Subcutaneous adipose tissue (tissue), 4 donors: ENCODE results near the gene AARS2. TPM values are rescaled to one million over a fixed set of nuclear protein-coding genes. Genes with fewer than 3 reads are reported as not detected.

Source experiments
- total RNA-seq, 4 donors: library from RNA; depleted of rRNA; stranded (reverse); fragments of >200 nt; gene quantifications; one replicate each; pipeline ENCODE4 v1.1.0, GENCODE V29; 2016
- TF ChIP-seq, protein P1 (sequence below): fragments of 450-650 bp; IDR thresholded peaks from one replicate; pipeline ENCODE4 v1.5.1; 2016; ENCODE audit warnings: low read depth, mild to moderate bottlenecking, control low read depth, antibody characterized with exemption, moderate library complexity

The AARS2 gene
- total RNA-seq, 4 donors from 2014 or later: 3.8 to 12.1 (median 6.6) TPM

DNA sequence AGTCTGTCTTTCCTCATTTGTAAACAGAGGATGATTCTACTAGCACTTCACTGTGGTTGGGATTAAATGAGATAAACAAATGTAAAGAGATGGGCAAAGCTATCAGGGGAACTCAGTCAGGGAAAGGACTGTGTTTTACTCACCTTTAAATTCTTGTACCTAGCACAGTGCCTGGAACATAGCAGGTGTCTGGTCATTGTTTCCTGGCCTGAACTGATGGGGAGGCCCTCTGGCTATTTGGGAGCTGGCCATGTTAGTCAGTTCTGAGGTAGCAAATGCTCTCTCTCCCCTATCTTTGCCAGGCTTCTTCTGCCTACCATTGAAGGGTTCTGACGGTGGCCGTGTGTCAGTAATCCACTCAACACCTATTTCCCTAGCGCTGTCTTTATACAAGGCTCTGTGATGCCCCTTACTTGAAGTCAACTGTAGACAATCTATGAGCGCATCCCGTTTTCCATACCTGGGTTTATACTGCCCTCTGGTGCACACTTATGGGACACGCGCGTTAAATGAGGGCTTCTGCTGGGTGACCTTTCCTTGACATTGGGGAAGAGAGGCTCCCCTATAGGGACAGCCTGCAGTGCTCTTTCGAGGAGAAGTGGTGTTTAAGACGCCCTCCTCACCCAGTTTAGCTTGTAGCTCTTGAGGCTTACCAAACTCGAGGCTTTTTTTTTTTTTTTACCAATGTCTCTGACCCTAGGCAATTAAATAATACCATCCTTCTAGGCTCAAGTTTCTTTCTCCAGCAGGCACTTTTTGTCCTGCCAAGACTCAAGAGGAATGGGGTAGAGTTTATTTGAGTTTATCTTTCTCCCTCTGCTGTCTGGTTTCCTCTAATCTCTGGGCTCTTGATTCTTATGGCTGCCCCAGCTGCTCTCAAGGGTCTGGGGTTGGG, 25.3 kb upstream of the AARS2 start:
- TF ChIP-seq, protein P1, sequence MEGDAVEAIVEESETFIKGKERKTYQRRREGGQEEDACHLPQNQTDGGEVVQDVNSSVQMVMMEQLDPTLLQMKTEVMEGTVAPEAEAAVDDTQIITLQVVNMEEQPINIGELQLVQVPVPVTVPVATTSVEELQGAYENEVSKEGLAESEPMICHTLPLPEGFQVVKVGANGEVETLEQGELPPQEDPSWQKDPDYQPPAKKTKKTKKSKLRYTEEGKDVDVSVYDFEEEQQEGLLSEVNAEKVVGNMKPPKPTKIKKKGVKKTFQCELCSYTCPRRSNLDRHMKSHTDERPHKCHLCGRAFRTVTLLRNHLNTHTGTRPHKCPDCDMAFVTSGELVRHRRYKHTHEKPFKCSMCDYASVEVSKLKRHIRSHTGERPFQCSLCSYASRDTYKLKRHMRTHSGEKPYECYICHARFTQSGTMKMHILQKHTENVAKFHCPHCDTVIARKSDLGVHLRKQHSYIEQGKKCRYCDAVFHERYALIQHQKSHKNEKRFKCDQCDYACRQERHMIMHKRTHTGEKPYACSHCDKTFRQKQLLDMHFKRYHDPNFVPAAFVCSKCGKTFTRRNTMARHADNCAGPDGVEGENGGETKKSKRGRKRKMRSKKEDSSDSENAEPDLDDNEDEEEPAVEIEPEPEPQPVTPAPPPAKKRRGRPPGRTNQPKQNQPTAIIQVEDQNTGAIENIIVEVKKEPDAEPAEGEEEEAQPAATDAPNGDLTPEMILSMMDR: no peak

- TF ChIP-seq, protein P1: no peak
Measured at GRCh38 chr6:44335631-44336030, 22.5 kb upstream of the AARS2 start.

DNA sequence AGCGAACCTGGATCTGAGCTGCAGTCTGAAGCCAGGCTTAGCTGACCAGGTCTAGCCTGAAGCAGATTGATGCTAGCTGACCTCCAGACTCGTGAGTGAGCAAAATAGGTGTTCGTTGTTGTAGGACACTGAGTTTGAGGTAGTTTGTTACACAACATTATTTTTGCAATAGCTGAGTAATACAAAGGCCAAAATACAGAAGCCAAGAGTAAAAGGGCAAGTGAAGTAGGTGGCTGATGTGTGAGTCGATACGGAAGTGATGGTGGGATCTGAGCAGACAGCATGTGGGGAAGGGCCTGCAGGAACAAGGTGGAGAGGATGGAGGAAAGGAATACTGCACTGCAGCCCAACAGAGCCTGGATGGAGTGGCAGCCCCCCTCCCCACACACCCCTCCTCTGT, 20.8 kb upstream of the AARS2 start:
- TF ChIP-seq, protein P1: no peak

DNA sequence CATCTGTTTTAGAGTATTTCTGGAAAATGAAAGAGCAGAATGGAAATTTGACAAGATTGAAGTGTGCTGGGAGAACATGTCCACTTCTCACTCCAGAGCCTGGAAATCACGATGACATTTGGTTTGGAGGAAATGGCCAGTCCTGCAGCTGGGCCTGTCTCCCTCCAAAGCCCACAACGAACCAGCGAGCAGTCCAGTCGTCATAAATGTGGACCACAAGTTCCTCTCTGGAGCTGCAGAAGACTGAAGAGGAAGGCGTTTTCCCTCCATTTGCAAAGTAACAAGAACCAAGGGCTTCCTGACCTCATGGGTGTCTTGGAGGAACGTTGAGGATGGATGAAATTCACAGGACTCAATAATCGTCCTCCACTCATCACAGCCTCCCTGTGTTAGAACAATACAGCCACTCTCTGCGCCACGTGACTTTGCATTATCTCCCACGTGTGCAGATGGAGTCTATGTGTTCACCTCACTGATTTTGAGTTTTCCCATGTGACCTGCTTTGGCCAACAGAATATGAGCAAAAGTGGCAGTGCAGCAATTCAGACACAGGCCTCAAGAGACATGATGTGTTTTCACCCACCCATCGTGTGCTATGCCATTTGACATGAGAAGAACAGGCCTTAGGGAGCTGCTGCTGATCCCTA, 20.2 kb upstream of the AARS2 start:
- TF ChIP-seq, protein P1: no peak

- TF ChIP-seq, protein P1: no peak
Measured at GRCh38 chr6:44332585-44332984, 19.4 kb upstream of the AARS2 start.

DNA sequence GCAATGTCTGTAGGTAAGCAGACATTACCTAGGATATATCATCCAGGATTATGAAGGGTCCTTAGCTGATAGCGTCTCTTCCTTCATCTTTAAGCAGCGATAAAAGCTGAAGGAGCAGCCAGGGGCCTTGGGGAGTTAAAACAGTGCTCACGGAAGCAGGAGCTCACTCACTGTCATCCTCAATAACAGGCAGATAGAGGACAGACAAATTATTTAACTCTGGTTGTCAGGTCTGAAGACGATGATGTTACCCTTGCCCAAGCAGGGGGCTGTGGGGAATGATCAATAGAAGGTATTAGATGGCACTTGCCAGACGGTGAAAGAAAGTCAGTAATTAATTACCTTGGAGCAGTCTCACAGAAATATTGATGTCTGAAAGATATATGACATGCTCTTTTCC, 16.7 kb upstream of the AARS2 start:
- TF ChIP-seq, protein P1: no peak

DNA sequence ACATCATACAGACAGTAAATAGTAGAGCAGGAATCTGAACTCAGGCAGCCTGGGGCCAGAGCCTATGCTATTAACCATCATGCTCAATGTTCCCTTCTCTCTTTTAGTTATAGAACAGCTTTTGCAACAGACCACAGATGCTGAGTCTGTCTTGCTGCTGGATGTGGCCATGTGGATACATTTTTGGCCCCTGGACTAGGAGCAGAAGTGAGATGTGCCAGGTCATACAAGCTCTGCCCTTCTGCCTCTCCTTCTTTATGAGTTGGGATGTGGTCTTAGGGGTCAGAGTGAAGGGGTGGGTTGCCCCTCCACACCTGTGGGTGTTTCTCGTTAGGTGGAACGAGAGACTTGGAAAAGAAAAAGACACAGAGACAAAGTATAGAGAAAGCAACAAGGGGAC, 14.6 kb upstream of the AARS2 start:
- TF ChIP-seq, protein P1: no peak
